Fibroblast of peridontal ligament (primary cell): ENCODE data around the gene ATF6B.
A peak's percentile ranks its signal among the peaks of the same experiment; 100 is the strongest.
"Not testable (repeated sequence)": the region's sequence is repeated elsewhere in the genome, so short reads cannot be mapped to it uniquely, and the experiment has no call there.

Experiments used
- DNase-seq: peaks from one replicate; pipeline ENCODE4 v3.0.0-alpha.2; 2010; ENCODE audit errors: extremely low read depth

ATF6B gene

DNA sequence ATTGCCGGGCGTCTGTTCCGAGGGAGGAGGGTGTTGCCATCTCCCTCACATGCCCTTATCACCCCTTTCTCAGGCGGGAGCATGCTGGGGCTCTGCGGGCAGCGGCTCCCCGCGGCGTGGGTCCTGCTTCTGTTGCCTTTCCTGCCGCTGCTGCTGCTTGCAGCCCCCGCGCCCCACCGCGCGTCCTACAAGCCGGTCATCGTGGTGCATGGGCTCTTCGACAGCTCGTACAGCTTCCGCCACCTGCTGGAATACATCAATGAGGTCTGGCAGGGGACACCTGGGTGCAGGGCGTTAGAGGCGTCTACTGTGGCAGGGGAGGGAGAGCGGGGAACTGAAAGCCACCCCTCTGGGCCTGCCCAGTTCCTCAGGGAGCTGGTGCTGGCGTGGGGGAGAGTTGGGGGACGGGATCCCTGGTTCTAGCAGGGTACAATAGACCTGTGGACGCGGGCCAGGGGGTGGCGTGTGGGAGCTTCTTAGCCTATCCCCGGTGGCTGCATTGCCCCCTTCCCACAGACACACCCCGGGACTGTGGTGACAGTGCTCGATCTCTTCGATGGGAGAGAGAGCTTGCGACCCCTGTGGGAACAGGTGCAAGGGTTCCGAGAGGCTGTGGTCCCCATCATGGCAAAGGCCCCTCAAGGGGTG is 26.6 kb upstream of the ATF6B start:
- DNase-seq: peak; percentile 64

DNA sequence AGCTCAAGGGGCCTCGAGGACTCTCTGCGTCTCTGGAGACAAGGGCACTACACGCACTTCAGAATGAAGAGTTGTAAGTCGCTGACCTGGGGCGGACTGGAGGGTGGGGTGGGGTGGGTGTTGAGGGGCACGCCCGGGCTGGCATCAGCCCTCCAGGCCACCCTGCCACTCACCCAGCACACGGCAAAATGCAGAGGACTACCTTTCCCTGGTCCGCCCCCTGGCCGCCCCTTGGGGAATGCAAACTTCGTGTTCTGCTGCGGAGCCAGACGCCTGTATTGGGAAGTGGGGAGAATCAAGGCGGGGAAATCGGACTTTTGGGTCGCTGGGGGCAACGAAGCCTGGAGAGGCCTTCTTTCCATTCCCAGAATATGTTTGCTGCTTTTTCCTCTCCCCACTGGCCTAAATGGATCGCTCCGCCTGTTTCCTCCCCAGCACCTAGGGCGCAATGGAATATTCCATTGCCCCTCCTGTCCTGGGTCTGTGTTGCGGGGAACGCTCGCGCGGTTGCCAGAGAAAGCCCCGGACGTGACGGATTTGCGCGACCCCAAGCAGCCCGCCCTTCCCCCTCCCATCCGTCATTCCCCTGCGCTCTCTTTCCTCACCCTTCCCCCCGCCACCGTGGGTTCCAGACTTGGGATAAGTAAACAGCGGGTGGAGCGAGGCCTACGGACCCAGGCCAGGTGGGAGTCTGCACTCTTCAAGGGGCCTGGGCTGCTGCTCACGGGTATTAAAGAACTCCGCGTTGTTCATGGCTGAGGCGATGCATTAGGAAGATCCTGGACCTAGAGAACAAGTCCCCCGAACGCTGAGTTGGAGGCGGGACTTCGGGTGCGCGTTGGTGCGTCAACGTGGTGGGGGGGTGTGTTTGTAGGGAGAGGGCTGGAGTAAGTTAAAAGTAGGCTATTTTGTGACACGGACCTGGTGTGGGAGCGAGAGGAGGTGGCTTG is 25.8 kb upstream of the ATF6B start, which contains the start of gene PPT2:
TSS of gene PPT2 (plus strand) at position 578 of the 950 bp plus-strand sequence. CDS start 454 bp downstream, outside the sequence.
- peak; percentile 89 for DNase-seq

DNA sequence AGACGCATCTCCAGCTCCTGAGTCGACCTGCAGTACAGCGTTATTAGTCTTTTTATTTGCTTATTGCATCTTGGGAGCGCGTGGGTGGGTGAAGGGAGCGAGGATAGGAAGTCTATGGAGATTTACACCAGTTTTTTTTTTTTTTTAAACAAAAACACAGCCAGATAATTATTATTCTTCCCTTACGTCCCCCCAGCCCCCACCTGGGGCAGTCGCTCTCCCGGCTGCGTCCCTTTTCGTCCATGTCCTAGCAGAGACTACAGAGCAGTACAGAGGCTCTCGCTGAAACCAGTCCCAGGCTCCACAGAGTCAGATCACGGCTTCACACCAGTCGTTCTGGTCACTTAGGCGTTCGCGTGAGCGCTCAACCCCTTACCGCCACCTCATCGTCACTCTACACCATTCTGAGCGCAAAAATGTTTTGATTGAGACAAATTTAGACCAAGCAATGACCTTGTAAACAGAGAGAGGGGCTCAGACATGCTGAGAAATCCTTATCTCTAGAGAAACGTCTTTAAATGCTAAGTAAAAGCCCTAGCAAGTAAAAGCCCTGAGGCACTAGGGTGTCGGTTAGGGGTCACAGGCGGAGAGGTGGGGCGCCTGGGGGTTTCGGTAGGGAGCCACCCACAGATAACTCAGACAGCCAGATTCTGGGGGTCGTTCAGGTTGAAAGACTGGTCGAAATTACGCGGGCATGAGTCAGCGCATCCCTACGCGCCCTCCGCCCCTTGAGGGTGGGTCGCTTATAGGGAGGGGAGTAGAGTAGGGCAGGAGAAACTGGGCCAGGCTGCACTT is 24.9 kb upstream of the ATF6B start:
- peak; percentile 40 for DNase-seq

DNA sequence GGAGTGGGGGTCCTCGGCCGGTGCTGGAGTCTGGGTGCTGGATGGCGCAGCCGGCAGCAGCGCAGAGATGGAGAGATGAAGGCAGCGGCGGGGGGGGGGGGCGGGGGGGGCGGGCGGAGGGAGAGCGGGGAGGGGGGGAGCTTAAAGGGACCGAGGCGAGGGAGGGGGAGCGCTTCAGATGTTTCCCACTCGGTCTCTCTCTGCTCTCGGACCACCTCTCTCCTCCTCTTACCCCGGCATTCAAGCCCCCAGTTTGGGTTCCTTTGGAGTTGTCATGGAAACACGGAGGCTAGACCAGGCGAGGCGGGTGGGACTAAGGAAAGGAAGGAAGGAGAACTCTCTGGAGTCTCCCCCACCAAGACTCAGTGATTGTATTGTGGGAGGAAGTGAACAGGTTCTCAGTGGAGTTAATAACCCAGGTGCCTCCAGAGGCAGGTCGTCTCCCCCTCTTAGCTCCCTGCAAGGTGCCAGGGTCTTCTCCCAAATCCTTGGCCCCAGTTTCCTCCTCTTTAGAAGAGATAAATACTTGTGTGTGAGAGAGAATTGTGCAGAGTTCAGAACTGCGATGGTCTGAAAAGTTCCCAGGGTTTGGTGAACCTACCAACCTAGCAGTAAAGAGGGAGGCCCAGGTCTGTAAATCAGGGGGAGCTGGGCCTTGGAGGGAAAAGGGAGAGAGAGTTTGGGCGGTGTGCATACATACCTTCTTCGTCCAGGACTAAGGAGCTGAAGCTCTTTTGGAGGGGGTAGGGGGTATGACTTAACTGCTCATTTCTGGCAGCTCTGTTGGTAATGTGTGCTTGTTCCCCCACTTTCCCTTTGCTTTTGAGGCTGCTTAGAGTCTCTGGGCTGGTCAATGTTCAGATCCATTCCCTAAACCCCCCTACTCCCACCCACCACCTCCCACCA is 24.1 kb upstream of the ATF6B start, which contains the start of gene PRRT1:
TSS of gene PRRT1 (minus strand) at position 77 of the 906 bp plus-strand sequence. CDS start 112 bp downstream, outside the sequence.
- DNase-seq: peak; percentile 5

DNA sequence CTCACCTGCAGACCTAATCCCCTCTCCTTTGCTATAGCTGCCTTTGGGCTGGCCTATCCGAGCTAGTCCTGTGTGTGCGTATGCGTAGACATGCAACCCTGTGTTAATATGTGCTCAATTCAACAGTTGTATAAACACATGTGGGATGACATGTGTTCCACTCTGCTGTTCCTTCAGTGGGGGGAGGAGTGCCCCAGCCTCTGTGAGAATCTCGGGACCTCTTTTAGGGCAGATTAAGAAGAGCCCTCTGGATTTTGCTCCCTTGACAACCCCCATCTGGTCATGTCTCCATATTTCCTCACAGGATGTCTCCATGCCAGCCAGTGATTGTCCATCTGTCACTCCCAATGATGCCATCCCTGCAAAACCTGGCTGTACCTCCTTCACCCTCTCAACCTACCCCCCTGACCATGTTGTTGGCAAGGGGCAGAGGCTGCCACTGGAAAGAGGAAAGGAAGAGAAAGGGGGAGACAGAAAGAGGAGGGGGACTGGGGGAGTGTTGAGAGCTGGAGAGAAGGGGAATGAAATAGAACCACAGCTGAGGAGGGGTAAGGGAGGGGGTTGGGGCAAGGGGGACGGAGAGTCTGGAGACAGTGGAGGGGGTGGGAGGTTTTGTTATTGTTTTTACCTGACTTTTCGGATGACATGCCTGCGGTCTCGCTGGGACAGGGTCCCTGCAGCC is 23.3 kb upstream of the ATF6B start:
- peak; percentile 7 for DNase-seq

DNA sequence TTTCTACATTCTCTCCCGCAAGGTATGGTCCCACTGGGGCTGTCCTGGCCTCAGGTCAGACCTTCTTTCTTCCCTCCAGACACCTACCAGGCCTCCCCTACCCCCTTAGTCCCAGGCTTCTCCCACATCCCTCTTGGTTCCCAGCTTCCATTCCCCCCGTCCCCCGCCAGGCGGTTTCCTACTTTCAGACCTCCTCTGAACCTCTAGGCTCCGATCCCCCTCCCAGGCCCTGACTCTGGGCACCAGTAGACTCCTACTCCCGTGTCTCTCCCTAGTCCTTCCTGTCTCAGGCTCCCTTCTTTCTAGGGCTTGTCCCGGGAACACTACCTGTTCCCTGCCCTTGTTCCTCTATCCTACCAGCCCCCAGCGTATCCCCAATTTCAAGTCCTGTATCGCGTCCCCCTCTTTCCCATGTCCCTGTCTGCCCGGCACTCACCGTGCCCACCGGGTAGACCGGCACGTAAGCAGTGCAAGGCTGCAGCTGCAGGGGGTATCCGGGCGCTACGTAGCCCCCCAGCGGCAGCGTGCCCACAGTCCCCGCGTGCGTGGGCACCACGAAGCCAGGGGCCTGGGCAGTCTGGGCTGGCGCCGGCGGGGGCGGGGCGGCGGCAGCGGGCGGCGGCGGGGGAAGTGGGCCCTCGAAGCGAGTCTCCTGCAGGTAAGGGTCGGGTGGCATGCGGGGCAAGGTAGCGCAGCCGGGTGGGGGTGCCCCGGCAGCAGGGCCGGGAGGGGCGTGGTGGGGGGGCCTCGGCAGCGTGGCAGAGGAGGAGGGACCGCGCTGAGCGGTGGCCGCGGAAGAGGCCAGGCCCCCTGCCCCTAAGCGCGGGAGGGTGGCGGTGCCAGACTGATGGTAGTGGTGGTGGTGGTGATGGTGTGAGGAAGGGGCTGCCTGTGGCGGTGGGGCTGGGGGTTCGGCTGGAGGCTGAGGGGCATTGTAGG is 22.2 kb upstream of the ATF6B start:
- no peak for DNase-seq

DNA sequence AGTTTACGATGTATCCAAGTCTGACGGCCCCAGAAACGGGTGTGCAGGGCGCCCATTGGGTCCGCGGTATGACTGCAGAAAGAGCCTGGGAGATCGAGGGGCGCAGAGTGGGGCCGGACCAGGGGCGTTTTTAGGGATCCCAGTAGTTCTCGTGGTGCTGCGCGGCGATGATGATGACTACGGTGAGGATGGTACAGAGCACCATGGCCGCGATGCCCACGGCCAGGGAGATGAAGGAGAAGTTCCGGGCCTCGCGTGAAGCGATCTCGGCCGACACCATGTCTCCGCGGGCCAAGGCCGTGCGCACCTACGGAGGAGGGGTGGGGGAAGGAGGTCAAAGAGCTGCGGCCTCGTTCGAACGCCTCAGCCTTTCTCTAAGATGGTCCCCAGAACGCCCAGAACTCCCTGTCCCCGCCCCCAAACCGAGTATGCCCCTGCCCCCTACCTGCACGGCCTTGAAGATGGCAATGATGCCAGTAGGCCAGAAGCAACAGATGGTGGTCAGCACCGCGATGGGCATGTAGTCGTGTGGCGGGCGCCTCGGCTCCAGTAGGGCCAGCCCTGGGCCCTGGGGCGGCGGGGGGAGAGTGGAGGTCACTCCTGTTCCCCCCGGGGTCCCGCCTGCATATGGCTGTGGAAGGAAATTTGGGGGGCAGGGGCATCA is 21.2 kb upstream of the ATF6B start:
- DNase-seq: no peak

DNA sequence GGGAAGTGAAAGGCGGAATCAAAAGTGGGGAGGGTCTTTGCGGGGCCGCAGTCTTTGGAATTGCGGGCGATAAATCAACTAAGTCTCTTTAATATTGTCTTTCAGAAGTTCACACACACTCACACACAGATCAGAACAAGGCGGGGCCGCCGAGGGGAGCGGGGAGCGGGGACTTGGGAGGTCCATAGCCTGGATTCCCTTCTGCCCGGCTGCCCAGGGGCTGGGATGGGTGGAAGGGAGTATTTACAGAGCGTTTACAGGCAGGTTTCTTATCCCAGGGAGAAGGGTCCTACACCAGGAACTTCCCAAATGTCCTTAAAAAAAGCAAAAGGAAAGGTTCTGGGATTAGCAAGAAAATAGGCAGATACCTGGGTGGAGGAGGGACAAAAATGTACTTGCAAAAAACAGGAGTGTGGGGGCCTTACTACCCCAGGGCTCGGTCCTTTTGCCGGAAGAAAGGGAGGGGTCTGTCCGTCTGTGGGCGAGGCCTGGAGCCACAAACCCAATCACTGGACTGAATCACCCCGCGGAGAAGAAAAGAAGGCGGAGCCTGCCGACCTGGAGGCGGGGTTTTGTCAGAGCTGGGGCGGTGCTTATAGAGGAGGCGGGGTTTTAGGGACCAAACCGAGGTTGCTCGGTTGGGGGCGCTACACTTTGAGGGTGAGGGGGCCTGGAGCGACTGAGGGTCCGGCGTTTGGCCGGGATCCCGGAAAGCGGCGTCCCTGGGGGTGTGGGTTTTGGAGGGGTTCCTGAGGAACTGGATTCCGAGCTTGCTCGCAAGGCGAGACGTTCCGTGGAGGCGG is 20.4 kb upstream of the ATF6B start:
- DNase-seq: no peak

DNA sequence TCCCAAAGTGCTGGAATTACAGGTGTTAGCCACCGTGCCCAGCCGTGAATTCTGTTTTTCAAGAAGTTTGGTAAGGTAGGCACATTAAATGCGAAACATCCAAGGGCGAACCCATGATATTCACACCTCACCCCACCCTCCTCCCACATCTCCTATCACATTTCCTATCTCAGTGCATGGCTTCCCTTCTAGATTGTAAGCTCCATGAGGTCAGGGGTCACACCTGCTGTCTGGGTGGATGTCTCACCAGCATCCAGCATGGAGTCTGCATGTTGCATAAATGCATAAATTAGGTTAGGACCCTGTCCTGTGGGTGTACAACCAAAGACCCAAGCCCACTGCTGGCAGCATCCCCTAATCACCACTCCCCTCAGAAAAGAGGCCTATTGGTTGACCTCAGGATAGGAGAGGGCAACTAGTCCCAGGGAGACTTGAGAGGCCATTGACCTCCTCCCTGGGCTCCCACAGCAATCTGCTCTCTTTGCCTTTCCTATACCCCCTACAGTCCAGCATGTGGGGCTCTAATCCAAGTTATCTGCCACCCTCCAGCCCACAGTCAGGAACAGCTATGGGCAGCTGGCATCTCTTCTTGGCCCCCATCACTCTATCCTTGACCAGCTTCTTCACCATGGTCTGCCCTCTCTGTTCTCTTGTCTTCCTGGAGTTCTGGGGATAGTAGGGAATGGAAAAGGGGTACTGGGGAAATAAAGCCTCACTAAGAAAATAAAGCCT is 19.5 kb upstream of the ATF6B start:
- DNase-seq: no peak

DNA sequence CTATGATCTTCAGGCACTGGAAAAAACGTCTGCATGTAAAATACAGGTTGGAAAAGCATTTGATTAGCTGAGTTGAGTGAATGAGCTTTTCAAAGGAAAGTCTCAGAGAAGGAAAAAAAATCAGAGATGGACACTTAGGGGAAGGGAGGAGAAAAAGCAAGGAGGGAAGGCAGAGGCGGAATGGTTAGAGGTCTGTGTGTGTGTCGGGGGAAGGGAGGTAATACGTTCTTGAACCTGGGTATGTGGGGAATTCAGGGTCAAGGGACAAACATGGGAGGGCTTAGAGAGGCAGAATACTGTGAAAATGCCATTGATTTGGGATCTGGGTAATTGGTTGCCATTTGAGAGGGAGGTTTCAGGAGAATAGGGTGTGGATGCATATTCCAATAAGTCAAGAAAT is 18.6 kb upstream of the ATF6B start:
- DNase-seq: no peak

DNA sequence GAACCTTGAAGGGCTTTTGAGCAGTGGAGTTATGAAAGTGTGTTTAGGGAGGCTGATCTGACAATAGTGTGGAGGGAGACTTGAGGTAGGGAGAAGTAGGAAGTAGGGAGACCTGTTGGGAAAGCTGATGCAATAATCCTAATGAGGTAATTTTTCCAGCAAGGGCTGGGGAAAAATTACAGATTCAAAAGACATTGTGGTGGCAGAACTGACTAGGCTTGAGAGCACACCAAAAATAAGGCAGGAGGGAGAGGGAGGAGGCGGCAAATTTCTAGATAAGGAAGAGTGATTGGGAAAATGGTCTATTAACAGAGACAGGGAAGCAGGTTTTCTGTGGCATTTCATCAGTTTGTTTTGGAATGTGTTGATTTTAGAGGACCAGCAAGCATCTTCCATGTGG is 18.2 kb upstream of the ATF6B start:
- no peak for DNase-seq

DNA sequence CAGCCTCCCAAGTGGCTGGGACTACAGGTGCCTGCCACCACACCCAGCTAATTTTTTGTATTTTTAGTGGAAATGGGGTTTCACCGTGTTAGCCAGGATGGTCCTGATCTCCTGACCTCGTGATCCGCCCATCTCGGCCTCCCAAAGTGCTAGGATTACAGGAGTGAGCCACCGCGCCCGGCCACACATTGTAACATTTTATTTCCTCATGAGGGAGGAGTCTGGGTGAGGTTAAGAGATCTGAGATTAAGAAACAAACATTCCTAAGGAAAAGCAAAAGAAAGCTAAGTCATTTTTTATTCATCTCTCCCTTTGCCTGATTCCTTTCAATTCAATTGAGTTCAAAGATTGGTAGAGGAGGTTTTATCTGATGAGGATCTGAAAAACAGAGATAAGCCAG is 16.2 kb upstream of the ATF6B start:
- DNase-seq: not testable (repeated sequence)

DNA sequence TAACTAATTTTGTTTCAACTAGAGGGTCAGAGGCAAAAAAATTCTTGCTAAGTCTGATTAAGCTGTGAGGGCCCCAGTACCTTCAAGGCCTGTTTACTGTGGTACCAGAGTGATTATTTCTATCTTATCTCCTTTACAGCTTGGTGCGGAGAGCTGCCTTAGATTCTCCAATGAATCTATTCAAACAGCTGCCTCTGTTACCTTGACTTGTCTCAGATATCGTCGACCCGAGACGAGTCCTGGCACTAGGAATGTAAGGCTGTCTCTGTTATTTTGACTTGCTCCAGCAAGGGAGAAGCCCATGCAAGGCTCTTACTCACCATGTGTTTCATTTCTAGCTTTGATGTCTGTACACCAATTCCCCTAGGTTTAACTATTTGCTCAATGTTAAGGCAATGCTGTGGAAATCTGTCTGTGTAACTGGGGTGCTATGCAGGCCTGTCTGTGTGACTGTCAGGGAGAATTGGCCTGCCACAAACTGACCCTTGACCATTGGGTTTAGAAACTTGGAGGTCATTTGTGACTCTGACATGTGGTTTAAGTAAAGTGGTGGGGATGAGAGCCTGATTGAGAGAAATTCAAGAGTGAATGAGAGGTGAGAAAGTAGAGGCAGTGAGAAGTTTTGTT is 12.5 kb upstream of the ATF6B start:
- peak; percentile 31 for DNase-seq

DNA sequence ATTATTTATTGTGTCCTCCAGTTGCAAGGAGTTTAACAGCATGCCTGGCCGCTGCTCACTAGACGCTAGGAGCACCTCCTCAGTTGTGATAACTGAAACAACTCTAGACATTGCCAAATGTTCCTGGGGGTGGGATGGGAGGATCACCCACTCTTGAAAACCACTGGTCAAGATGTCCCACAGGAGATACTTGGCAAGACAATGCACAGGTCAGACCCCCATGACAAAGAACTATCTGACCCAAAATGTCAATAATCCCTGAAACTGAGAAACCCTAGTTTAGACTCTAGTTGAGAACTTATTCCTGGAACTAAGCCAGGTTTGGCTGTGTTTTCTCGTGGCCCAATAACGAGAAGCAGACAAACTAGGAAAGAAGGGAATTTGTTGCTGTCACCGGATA is 11.5 kb upstream of the ATF6B start:
- DNase-seq: peak; percentile 25

DNA sequence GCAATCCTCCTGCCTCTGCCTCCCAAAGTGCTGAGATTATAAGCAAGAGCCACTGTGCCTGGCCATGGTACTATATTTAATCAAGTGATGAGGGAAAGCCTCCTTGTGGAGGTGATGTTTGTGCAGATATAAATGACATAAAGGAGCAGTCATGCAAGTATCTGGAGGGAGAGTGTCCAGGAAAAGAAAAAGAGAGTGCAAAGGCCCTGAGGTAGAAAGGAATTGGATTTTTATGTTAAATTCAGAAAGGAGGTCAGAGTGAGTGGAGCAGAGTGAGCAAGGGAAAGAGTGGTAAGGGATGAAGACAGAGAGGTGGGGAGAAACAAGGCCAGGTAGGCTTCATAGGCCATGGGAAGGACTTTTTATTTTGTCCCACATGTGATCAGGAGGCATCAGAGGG is 9.4 kb upstream of the ATF6B start:
- no peak for DNase-seq

DNA sequence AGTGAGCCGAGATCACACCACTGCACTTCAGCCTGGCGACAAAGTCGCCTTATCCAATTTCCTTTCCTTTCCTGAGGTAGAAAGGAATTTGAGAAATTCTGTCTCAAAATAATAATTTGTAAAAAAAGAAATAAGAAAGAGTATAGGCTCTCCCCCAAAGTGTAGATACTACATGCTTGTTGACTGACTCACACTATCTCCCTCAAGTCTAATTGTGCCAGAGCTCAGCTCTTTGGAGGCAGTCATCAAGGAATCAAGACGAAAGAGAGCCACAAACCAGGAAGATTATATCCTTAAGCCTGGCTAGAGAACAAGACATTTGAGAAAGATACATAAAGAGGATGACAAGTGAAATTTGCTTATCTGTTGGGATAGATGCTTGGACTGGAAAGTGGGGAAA is 5.7 kb upstream of the ATF6B start:
- peak; percentile 61 for DNase-seq

DNA sequence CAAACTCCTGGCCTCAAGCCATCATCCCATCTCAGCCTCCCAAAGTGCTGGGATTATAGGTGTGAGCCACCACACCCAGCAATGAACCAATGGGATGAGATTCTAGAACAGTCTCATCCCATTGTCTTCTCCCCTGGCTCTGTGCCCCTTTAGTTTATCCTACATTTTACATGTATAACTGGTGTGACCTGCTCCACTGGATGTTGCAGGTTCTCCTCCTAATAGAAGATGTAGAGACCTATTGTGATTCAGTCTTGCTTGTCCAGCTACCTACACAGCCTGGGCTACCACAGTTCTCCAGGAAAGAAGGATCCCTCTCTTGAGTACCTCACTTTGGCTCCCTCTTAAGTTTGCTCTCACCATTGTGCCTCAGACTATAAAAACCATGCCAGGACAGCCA is 4.1 kb upstream of the ATF6B start:
- DNase-seq: no peak
